UCSD-AML1 (cell line): ENCODE data around the gene EYS.
"Not testable (repeated sequence)": the region's sequence is repeated elsewhere in the genome, so short reads cannot be mapped to it uniquely, and the experiment has no call there.

Source experiments
- DNase-seq: peaks from one replicate; lab custom pipeline; 2025; ENCODE audit not compliant: unreplicated experiment; lab: John Stamatoyannopoulos, UW

Gene EYS

GRCh38 chr6:63935732-63936131 lies 1771.3 kb downstream of the EYS start:
- DNase-seq, result no peak

DNA sequence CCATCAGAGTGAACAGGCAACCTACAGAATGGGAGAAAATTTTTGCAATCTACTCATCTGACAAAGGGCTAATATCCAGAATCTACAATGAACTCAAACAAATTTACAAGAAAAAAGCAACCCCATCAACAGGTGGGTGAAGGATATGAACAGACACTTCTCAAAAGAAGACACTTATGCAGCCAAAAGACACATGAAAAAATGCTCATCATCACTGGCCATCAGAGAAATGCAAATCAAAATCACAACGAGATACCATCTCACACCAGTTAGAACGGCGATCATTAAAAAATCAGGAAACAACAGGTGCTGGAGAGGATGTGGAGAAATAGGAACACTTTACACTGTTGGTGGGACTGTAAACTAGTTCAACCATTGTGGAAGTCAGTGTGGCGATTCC lies 1773.1 kb downstream of the EYS start:
- not testable (repeated sequence) for DNase-seq

DNA sequence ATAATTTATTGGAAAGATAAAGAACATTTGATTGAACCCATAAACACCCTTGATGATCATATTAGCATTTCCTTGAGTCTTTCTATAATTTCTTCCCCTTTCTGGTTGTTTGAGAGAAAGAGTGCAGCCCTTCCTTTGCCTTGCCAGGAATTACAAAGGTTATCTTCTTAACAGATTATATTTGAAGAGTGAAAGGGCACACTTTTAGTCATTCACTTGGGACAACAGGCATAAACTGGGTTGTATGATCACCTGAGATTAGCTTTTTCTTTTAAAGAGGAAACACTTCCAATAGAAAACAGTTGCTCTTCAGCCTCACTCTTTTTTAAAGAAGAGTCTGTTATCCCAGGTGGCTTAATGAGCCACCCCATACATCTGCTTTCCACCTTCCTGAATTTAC lies 1776.2 kb downstream of the EYS start:
- DNase-seq, result no peak

DNA sequence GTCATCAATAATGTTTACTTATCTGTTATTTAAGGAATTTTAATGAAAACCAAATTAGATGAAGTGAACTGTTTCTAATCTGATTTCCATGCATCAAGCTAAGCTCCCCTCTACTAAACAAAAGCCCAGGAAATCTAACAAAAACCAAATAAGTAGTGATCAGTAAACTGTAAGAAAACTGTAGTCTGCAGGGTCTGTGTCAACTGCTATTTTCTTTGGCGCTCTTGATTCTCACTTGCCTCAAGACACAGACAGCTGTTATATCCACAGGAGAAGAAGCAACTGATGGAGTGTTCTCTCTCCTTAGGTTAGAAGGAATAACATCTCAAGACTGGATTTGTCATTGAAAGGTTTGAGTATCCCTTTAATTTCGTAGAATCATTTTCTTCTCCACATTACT lies 1777.9 kb downstream of the EYS start:
- no peak for DNase-seq

GRCh38 chr6:63928613-63929012 lies 1778.4 kb downstream of the EYS start:
- no peak for DNase-seq

DNA sequence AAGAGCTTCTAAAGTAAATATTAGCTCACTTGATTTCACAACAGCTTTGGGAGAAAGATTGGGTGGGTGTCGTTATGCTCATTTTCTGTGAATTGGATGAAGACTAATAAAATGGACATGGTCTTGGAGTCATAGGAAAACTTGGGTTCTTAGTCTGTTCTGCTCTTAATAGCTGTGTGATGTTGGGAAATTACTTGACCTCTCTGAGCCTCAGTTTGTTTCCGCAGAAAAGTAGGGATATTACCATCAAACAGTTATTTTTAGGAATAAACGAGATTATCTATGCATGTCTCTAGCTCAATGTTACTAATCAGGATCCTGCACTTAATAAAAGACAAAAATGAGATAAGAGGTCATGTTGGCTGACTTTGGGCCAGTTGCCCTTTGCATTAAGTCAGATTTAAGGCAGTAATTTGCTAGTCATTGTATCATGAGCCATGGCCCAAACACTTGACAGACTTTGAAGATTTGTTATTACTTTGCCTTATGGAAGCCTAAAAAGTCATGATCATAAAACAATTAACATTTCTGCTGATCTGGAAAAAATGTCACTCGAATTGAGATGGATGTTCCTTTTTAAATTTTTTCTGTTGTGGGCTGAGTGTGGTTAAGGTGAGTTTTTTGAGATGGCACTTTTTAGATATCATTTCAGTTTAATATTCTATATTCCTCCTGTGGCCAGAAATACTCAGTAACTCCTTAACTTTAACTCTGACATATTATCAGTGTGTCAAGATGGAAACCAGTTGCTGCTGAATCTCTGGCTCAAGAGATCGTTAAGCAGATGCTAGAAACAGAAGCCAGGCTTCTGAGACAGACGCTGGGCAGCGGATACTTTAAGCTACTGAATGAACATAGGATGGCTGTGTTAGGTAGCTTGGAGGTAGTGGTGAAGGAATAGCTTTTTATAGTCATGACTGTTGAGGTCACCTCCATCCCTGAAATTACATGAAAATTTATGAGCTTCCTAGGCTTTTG lies 1779.8 kb downstream of the EYS start:
- no peak for DNase-seq

GRCh38 chr6:63926258-63926780 lies 1780.7 kb downstream of the EYS start:
- DNase-seq, result no peak

GRCh38 chr6:63923139-63923739 lies 1783.8 kb downstream of the EYS start:
- DNase-seq, result no peak

- DNase-seq, result no peak
These were observed 1787.4 kb downstream of the EYS start for GRCh38 chr6:63919556-63920110.

- DNase-seq, result no peak
These were observed 1794.1 kb downstream of the EYS start for GRCh38 chr6:63912887-63913286.

GRCh38 chr6:63910863-63911551 lies 1796.0 kb downstream of the EYS start:
- no peak for DNase-seq

DNA sequence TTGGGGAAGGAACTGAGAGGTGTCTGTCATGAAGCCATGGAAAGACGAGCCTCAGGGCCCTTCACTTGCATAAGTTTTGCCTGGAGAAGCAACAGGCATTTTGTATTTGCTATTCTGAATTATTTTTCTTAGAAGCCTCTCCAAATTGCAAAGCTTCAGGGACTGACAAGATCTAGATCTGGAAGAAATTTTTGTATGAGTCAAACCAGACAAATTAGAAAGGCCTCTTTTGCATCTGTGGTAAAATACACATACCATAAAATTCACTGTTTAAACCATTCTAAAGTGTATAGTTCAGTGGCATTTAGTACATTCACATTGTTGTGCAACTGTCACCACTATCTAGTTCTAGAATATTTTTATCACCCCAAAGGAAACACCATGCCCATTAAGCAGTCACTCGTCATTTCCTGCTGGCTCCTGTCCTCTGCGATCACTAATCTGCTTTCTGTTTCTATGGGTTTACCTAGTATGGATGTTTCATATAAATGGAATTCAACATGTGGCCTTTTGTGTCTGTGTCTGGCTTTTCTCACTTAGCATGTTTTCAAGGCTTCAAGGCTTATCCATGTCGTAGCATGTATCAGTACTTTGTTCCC lies 1802.3 kb downstream of the EYS start:
- peak; percentile 12 for DNase-seq

- DNase-seq, result no peak
These were observed 1807.5 kb downstream of the EYS start for GRCh38 chr6:63899550-63899949.

GRCh38 chr6:63897952-63898351 lies 1809.1 kb downstream of the EYS start:
- no peak for DNase-seq

- no peak for DNase-seq
These were observed 1809.6 kb downstream of the EYS start for GRCh38 chr6:63897459-63897858.

GRCh38 chr6:63888416-63888815 lies 1818.6 kb downstream of the EYS start:
- no peak for DNase-seq

DNA sequence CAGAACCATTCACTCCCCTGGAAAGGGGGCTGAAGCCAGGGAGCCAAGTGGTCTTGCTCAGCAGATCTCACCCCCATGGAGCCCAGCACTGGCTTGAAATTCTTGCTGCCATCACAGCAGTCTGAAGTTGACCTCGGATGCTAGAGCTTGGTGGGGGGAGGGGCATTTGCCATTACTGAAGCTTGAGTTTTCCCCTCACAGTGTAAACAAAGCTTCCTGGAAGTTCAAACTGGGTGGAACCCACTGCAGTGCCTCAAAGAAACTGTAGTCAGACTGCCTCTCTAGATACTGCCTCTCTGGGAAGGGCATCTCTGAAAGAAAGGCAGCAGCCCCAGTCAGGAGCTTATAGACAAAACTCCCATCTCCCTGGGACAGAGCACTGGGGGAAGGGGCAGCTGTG lies 1819.2 kb downstream of the EYS start:
- not testable (repeated sequence) for DNase-seq

- DNase-seq, result no peak
These were observed 1819.8 kb downstream of the EYS start for GRCh38 chr6:63887002-63887751.

GRCh38 chr6:63886341-63886740 lies 1820.7 kb downstream of the EYS start:
- no peak for DNase-seq

GRCh38 chr6:63883597-63883996 lies 1823.4 kb downstream of the EYS start:
- DNase-seq, result no peak
